D721Med (cell line): ENCODE measurements around the gene RDX.

Experiments used
- DNase-seq: peaks from one replicate; pipeline ENCODE4 v3.0.0; 2011; ENCODE audit warnings: low spot score; ENCODE audit not compliant: insufficient read length
- FAIRE-seq: peaks from 2 replicates; lab custom pipeline; 2011; peaks lifted over from hg19 to GRCh38; lab: Jason Lieb, UNC
- CTCF ChIP-seq: IDR thresholded peaks from 2 replicates; pipeline ENCODE4 v1.5.1; 2012; ENCODE audit warnings: mild to moderate bottlenecking, control low read depth; ENCODE audit not compliant: insufficient read depth; ENCODE audit errors: missing control alignments

Gene RDX

GRCh38 chr11:110269996-110270395, 26.4 kb downstream of the RDX start:
- no peak for TF ChIP-seq CTCF

GRCh38 chr11:110268441-110268840, 28.0 kb downstream of the RDX start:
- no peak for FAIRE-seq
- no peak for TF ChIP-seq CTCF
- no peak for DNase-seq

More at GRCh38 chr11:110269996-110270395, 26.4 kb downstream of the RDX start:
- DNase-seq (no peak), FAIRE-seq (no peak)

- TF ChIP-seq CTCF: no peak
- DNase-seq (no peak), FAIRE-seq (no peak)
Measured at GRCh38 chr11:110262072-110262403, 34.4 kb downstream of the RDX start.

GRCh38 chr11:110261195-110262071, 35.0 kb downstream of the RDX start:
- DNase-seq (no peak), FAIRE-seq (no peak)
- TF ChIP-seq CTCF: no peak

GRCh38 chr11:110253525-110253924, 42.9 kb downstream of the RDX start:
- FAIRE-seq (no peak), DNase-seq (no peak)
- no peak for TF ChIP-seq CTCF

- DNase-seq (no peak), FAIRE-seq (no peak)
- TF ChIP-seq CTCF: no peak
Measured at GRCh38 chr11:110251836-110252235, 44.6 kb downstream of the RDX start.

- no peak for DNase-seq
- no peak for TF ChIP-seq CTCF
- FAIRE-seq: no peak
Measured at GRCh38 chr11:110250168-110250567, 46.2 kb downstream of the RDX start.
